Right forelimb (tissue), 1 donor: ENCODE data around the gene DOK6.
"Not testable (repeated sequence)": the region's sequence is repeated elsewhere in the genome, so short reads cannot be mapped to it uniquely, and the experiment has no call there.

Experiments used
- DNase-seq: peaks from one replicate; pipeline ENCODE4 v3.0.0-alpha.2; 2018

Gene DOK6

GRCh38 chr18:69830189-69830588 is 429.5 kb downstream of the DOK6 start:
- DNase-seq: no peak

GRCh38 chr18:69834980-69835379 is 434.3 kb downstream of the DOK6 start:
- DNase-seq: not testable (repeated sequence)

- no peak for DNase-seq
These were observed 437.3 kb downstream of the DOK6 start for GRCh38 chr18:69838003-69838402.

GRCh38 chr18:69838620-69839411 is 438.1 kb downstream of the DOK6 start:
- DNase-seq: no peak

GRCh38 chr18:69839497-69839896 is 438.8 kb downstream of the DOK6 start:
- no peak for DNase-seq

GRCh38 chr18:69840001-69840400 is 439.3 kb downstream of the DOK6 start:
- DNase-seq: no peak

- DNase-seq: no peak
These were observed 439.8 kb downstream of the DOK6 start for GRCh38 chr18:69840445-69840844.

GRCh38 chr18:69841117-69841516 is 440.4 kb downstream of the DOK6 start:
- no peak for DNase-seq

- DNase-seq: no peak
These were observed 442.3 kb downstream of the DOK6 start for GRCh38 chr18:69843015-69843414.

GRCh38 chr18:69844656-69845055 is 444.0 kb downstream of the DOK6 start:
- DNase-seq: no peak

- DNase-seq: no peak
These were observed 445.2 kb downstream of the DOK6 start for GRCh38 chr18:69845593-69846506.

- no peak for DNase-seq
These were observed 452.4 kb downstream of the DOK6 start for GRCh38 chr18:69853051-69853450.

- DNase-seq: no peak
These were observed 453.8 kb downstream of the DOK6 start for GRCh38 chr18:69854455-69854854.

GRCh38 chr18:69858897-69859296 is 458.2 kb downstream of the DOK6 start:
- DNase-seq: no peak

GRCh38 chr18:69864802-69865201 is 464.1 kb downstream of the DOK6 start:
- DNase-seq: not testable (repeated sequence)

- no peak for DNase-seq
These were observed 465.1 kb downstream of the DOK6 start for GRCh38 chr18:69865776-69866175.

- DNase-seq: no peak
These were observed 465.5 kb downstream of the DOK6 start for GRCh38 chr18:69866212-69866611.

GRCh38 chr18:69870736-69871135 is 470.0 kb downstream of the DOK6 start:
- DNase-seq: no peak

- DNase-seq: no peak
These were observed 470.7 kb downstream of the DOK6 start for GRCh38 chr18:69871363-69871762.

GRCh38 chr18:69872661-69873060 is 472.0 kb downstream of the DOK6 start:
- DNase-seq: no peak

- no peak for DNase-seq
These were observed 473.4 kb downstream of the DOK6 start for GRCh38 chr18:69874058-69874457.

GRCh38 chr18:69876490-69876889 is 475.8 kb downstream of the DOK6 start:
- no peak for DNase-seq

GRCh38 chr18:69878213-69878933 is 477.7 kb downstream of the DOK6 start:
- DNase-seq: no peak
